Loucy (cell line): ENCODE results near the gene TAS1R1.

Source experiments
- EZH2phosphoT487 ChIP-seq: fragments of 200-600 bp; IDR thresholded peaks from 2 replicates; pipeline ENCODE4 v1.6.1; 2018; ENCODE audit warnings: antibody characterized with exemption, mild to moderate bottlenecking, moderate library complexity, borderline replicate concordance
- TF ChIP-seq, protein P1 (sequence below): fragments of 200-600 bp; sonication (generic); conservative IDR thresholded peaks from 2 replicates; pipeline ENCODE4 v1.5.1; 2014; ENCODE audit warnings: mild to moderate bottlenecking, antibody characterized with exemption, low read length

DNA sequence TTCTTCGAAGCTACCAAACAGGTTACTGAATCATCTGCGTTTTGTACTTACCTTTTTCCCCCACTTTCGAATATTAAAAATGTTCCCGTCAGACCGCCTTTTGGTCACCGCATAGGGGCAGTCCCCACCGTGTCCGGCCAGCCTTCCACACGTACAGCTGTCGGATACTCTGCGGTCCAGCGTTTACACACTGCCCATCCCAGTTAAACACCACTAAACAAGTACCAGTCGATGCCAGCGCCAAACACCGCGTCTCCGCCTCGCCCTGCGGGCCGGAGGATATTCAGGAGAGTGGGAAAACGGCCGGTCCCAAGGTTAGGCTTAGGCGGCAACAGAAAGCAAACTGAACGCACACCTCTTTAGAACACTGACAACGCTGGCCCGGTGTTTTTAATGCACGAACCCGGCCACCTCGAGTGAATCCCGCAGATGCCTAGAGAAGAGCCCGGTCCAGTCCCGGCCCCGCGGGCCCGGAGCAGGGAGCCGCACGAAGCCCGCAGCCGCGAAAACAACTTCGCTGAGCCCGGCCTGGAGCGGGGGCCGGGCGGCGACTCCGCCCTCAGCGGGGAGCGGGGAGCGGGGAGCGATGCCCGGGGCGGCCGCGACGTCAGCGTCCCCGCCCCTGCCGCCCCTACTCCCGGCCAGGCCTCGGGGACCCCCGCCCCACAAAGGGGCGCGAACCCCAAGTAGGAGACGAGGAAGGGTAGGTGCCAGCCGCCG is 57.7 kb downstream of the TAS1R1 start:
- TF ChIP-seq, protein P1, sequence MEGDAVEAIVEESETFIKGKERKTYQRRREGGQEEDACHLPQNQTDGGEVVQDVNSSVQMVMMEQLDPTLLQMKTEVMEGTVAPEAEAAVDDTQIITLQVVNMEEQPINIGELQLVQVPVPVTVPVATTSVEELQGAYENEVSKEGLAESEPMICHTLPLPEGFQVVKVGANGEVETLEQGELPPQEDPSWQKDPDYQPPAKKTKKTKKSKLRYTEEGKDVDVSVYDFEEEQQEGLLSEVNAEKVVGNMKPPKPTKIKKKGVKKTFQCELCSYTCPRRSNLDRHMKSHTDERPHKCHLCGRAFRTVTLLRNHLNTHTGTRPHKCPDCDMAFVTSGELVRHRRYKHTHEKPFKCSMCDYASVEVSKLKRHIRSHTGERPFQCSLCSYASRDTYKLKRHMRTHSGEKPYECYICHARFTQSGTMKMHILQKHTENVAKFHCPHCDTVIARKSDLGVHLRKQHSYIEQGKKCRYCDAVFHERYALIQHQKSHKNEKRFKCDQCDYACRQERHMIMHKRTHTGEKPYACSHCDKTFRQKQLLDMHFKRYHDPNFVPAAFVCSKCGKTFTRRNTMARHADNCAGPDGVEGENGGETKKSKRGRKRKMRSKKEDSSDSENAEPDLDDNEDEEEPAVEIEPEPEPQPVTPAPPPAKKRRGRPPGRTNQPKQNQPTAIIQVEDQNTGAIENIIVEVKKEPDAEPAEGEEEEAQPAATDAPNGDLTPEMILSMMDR: no peak
- TF ChIP-seq EZH2phosphoT487: no peak
